Mucosa of rectum (tissue), 2 donors: Measurements from ENCODE around the gene TMPRSS6.

Experiments used
- H3K27ac ChIP-seq, 2 donors: one replicate each; pipeline ENCODE4 v1.7.0; 2013; ENCODE audit warnings: inconsistent platforms in 2 of 2, low read depth in 2 of 2, low read length in 2 of 2
- H3K27me3 ChIP-seq, 2 donors: one replicate each; pipeline ENCODE4 v1.7.0; 2013; ENCODE audit warnings: low read length in 2 of 2; ENCODE audit not compliant: control insufficient read depth in 2 of 2, insufficient read depth in 2 of 2
- H3K36me3 ChIP-seq, 2 donors: one replicate each; pipeline ENCODE4 v1.7.0; 2013; ENCODE audit warnings: low read length in 2 of 2; ENCODE audit not compliant: control insufficient read depth in 2 of 2, insufficient read depth in 2 of 2
- H3K4me1 ChIP-seq, 2 donors: one replicate each; pipeline ENCODE4 v1.7.0; 2013; ENCODE audit warnings: low read length in 2 of 2, mild to moderate bottlenecking in 1 of 2; ENCODE audit not compliant: control insufficient read depth in 2 of 2, insufficient read depth in 2 of 2
- H3K4me3 ChIP-seq, 2 donors: one replicate each; pipeline ENCODE4 v1.7.0; 2013; ENCODE audit warnings: low read length in 2 of 2
- H3K9ac ChIP-seq, 2 donors: one replicate each; pipeline ENCODE4 v1.7.0; 2013; ENCODE audit warnings: low read length in 2 of 2, low read depth in 1 of 2, mild to moderate bottlenecking in 1 of 2
- H3K9me3 ChIP-seq, 2 donors: one replicate each; pipeline ENCODE4 v1.7.0; 2013; ENCODE audit warnings: low read length in 2 of 2; ENCODE audit not compliant: control insufficient read depth in 2 of 2
- donor health status: healthy.
- donor health status: Normal muscosa, but diverticular disease.

TMPRSS6 gene

DNA sequence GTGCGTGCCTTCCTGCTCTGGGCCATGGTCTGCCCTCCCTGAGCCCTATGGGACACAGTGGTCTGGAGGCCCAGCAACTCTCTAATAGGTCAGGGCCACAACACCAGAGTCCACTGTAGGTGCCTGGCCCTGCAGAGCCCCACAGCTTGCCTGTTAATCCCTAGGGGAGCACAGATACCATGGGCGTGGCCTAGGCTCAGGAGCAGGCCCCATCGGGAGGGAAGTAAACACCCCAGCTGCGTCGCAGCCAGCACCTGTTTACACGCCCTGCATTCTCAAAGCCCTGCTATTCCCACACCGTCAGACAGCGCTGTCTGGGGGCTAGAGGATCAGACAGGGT is 55.5 kb downstream of the TMPRSS6 start:
- Histone ChIP-seq H3K27me3 (no peaks in the 10 kb centered on the region), H3K9ac (peak overlapping the region in 1 of 2 donors; percentile 6), H3K9me3 (no peaks in the 10 kb centered on the region), H3K27ac (peak overlapping the region in 1 of 2 donors; percentile 54), H3K4me3 (no peak overlapping the region), H3K4me1 (peaks cover 28 to 29% of the 10 kb centered on the region in 2 donors), H3K36me3 (peaks cover 13 to 25% of the 10 kb centered on the region in 2 donors)

DNA sequence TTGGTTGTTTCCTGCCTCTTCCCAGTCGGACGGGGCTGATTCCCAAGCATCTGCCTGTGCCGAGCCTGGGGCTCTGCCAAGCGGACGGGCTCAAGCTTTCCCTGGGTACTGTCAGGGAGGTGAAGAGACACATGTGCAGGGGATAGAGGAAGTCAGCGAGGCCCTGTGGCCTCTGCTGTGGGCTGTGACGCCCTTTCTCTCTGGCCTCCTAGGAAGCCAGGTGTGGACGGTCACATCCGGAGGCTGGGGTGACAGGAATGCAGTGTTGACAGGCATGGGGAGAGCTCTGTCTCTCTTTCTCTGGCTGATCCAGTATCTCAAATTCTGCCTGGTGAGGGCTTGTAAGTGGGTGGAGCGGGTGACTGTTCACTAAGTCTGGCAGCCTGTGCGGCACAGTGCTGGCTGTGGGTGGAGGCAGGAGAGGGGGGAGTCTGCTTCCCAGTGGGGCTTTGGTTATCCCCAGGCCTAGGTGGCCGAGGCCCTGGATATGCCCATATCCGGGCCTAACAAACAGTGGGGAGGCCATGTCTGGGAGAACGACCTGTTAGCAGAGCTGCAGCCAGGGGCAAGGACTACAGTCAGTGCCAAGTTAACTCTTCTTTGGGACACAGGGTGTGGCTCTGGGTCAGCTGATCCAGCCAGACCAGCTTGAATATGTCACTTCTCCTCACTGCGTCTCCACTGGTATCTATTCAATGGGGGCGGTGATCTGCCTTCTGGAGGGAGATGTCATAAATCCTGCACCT is 56.0 kb downstream of the TMPRSS6 start:
- peak overlapping the region in 1 of 2 donors; percentile 54 for H3K27ac ChIP-seq
- peaks cover 13 to 22% of the 10 kb centered on the region in 2 donors for H3K36me3 ChIP-seq
- no peaks in the 10 kb centered on the region for H3K9me3 ChIP-seq
- no peaks in the 10 kb centered on the region for H3K27me3 ChIP-seq
- no peak overlapping the region for H3K4me3 ChIP-seq
- peaks cover 28 to 29% of the 10 kb centered on the region in 2 donors for H3K4me1 ChIP-seq
- peak overlapping the region; percentile 6 to 17 for H3K9ac ChIP-seq

DNA sequence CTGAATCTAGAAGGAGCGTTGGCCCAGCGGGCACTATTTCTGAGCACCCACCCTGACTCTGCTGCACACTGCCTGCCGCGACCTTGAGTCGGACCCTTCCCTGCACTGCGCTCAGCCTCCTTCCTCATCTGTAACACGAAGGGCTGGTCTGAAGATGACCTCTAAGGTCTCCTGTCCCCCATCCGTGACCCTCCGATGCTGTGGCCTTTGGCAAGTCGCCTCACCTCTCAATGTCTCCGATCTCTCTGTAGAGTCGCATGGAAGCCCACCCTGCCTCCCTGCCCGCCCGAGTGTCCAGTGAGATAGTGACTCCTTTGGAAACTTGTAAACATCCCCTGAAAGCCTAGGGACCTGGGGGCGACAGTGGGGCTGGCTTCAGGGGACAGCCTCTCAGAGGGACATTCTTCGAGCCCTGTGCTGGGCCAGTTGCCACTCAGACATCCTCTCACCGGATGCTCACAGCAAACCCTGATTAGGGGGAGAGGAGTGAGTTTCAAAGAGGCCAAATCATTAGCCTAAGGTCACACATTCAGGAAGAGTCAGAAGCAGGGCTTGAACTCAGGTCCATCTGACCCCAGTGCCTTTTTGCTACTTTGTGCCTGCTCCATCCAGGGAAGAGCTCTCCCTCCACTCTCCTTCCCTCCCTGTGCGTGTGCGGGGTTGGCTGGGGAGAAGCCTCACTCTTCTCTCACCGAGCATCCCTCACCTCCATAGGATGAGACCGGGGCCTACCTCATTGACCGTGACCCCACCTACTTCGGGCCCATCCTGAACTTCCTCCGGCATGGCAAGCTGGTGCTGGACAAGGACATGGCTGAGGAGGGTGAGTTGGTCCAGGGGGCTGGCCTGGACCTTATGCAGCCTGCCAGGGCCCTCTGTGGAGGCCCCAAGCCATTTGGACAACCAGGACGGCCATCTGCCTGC is 56.9 kb downstream of the TMPRSS6 start:
- Histone ChIP-seq H3K9ac (peak overlapping the region; percentile 17 to 46), H3K27ac (no peak overlapping the region), H3K9me3 (no peaks in the 10 kb centered on the region), H3K4me1 (peaks cover 26 to 29% of the 10 kb centered on the region in 2 donors), H3K4me3 (peak overlapping the region; percentile 64), H3K27me3 (no peaks in the 10 kb centered on the region), H3K36me3 (peaks cover 11 to 14% of the 10 kb centered on the region in 2 donors)

DNA sequence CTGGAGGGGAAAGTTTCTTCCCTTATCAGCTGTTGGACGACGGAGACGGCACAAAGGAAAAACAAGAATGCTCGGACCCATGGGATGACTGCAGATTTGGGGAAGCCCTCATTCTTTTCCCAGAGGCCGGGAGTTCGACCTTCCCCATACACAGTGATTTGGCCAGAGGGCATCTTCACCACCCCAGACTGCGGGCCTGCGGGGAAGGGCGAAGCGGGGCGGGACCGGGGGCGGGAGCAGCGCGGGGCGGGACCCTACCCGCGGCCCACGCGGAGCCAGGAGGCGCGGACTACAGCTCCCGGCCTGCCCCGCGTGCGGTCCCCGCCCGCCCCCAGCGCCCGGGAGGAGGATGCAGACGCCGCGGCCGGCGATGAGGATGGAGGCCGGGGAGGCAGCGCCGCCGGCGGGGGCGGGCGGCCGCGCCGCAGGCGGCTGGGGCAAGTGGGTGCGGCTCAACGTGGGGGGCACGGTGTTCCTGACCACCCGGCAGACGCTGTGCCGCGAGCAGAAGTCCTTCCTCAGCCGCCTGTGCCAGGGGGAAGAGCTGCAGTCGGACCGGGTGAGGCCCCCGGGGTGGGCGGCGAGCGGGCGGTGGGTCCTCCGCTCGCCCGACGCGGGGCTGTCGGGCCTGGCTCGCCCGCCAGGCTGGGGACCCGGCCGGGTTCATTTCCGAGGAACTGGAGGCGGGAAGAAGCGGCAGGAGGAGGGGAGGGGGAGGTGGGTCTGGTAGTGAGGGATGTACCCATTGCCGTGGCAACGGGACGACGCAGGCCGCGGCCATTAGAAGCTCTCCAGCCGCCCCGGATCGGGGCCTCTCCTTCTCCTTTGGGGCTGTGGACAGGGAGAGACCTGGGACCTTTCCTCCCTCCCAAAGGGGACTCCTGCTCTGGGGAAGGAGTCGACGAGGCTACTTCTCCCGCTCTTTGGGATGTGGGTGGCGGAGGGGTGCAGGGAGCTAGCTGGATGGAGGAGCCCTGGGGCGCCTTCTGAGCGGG is 57.8 kb downstream of the TMPRSS6 start, which contains the start of gene KCTD17:
Gene KCTD17 (plus strand): TSS at position 352 of the 995 bp plus-strand sequence. CDS start 19 bp downstream, at position 371.
- Histone ChIP-seq H3K9ac (peak within 1 kb of the TSS; percentile 18 to 46), H3K27ac (peak within 1 kb of the TSS; percentile 83 to 89), H3K4me1 (peaks cover 26 to 29% of the 10 kb centered on the region in 2 donors), H3K9me3 (no peaks in the 10 kb centered on the region), H3K4me3 (peak within 1 kb of the TSS; percentile 64), H3K27me3 (no peaks in the 10 kb centered on the region), H3K36me3 (peaks cover 2 to 6% of the 10 kb centered on the region in 2 donors)

DNA sequence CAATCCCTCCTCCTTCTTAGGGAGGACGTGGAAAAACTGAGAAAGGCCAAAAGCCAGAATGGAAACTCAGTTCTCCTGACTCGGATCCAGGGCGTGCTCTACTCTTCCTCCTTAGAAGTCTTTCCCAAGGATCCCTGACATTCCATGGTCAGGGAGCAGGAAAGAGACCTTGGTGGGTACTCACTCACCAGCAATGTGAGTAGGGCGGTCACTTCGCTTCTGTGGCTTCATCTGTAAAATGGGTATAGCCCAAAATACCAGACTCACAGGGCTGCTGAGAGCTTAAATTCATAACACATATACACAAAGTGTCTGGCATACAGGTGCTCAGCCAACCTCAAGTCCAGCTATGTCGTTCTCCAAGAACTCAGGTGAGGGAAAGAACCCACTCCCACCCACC is 58.6 kb downstream of the TMPRSS6 start:
- no peaks in the 10 kb centered on the region for H3K9me3 ChIP-seq
- peak overlapping the region; percentile 83 to 89 for H3K27ac ChIP-seq
- H3K4me1 ChIP-seq, result peaks cover 26 to 29% of the 10 kb centered on the region in 2 donors
- H3K9ac ChIP-seq, result peak overlapping the region; percentile 18 to 44
- H3K36me3 ChIP-seq, result no peaks in the 10 kb centered on the region
- peak overlapping the region in 1 of 2 donors; percentile 1 for H3K4me3 ChIP-seq
- no peaks in the 10 kb centered on the region for H3K27me3 ChIP-seq

DNA sequence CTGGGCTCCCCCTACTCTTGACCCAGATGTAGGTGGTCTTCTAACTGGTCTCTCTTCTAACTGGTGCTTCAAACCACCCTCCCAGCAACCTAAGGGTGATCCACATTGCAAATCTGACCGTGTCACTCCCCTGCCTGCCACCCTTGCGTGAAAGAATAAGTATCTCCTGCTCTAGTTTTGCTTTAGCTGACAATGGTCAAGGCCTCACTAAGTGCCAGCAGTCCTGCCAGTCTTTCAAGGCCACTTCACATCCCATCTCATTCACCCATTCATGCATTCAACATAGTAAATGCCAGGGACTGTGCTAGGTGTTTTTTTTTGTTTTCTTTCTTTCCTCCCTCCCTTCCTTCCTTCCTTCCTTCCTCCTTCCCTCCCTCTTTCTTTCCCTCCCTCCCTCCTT is 60.3 kb downstream of the TMPRSS6 start:
- Histone ChIP-seq H3K9ac (no peak overlapping the region), H3K27ac (no peak overlapping the region), H3K4me1 (peaks cover 36 to 41% of the 10 kb centered on the region in 2 donors), H3K9me3 (no peaks in the 10 kb centered on the region), H3K27me3 (no peaks in the 10 kb centered on the region), H3K36me3 (no peaks in the 10 kb centered on the region), H3K4me3 (no peak overlapping the region)

DNA sequence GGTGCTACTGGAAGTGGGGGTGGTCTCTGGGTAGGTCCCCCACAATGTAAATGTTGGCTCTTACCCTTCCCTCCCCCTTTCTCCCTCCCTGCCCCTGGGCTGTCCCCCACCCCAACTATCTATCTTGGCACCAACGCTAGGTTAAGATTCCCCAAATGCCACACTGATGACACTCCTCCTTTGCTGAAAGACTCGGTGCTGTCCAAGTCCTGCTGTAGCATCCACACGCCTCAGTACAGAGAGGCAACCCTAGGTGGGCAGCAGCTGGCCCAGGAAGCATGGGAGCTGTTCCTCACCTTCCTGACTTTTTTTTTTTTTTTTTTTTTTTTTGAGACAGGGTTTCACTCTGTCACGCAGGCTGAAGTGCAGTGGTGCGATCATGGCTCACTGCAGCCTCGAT is 61.4 kb downstream of the TMPRSS6 start:
- H3K27ac ChIP-seq, result no peak overlapping the region
- H3K9ac ChIP-seq, result no peak overlapping the region
- H3K27me3 ChIP-seq, result no peaks in the 10 kb centered on the region
- H3K4me1 ChIP-seq, result peaks cover 35 to 42% of the 10 kb centered on the region in 2 donors
- no peaks in the 10 kb centered on the region for H3K9me3 ChIP-seq
- no peaks in the 10 kb centered on the region for H3K36me3 ChIP-seq
- no peak overlapping the region for H3K4me3 ChIP-seq

DNA sequence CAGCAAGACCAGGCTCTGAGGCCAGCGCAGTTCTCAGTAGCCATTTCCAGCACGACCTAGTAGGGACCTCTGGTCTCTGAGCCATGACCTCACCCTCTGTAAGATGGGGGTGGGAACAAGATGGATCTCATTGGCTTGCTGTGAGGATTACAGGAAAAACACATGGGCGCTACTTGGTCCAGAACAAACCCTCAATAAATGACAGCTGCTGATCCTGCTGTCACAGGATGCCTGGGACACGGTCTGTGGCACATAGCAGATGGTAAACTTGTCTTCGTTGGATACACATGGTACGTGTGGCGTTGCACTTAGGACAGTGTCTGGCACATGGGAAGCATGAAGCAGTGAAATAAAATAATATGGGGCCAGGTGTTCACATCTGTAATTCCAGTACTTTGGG is 62.5 kb downstream of the TMPRSS6 start:
- no peaks in the 10 kb centered on the region for H3K9me3 ChIP-seq
- peaks cover 34 to 40% of the 10 kb centered on the region in 2 donors for H3K4me1 ChIP-seq
- no peak overlapping the region for H3K27ac ChIP-seq
- H3K4me3 ChIP-seq, result no peak overlapping the region
- no peak overlapping the region for H3K9ac ChIP-seq
- H3K27me3 ChIP-seq, result no peaks in the 10 kb centered on the region
- no peaks in the 10 kb centered on the region for H3K36me3 ChIP-seq

DNA sequence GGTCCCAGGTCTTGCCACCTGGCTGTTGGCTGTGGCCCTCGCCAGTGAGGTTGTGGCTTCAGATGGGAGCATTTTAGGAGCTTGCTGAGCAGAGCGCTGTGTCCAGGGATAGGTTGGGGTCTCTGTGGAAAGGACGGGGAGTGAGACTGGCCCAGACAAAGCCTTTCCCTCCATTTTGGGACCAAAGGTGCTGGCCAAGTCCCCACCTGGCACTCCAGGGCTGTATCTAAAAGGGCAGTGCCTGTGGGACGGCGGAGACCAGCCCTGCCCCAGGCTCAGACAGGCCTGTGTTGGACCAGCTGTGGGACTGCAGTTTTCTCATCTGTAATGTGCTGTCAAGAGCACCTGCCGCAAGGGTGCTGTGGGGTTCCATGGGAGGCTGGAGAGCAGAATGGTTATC is 62.9 kb downstream of the TMPRSS6 start:
- no peaks in the 10 kb centered on the region for H3K27me3 ChIP-seq
- no peak overlapping the region for H3K27ac ChIP-seq
- H3K9ac ChIP-seq, result no peak overlapping the region
- peaks cover 34 to 36% of the 10 kb centered on the region in 2 donors for H3K4me1 ChIP-seq
- H3K9me3 ChIP-seq, result no peaks in the 10 kb centered on the region
- no peaks in the 10 kb centered on the region for H3K36me3 ChIP-seq
- H3K4me3 ChIP-seq, result no peak overlapping the region
